ES-I3 (cell line): ENCODE measurements around the gene METTL26.

ENCODE experiments used
- H3K36me3 ChIP-seq: 2 replicates; pipeline ENCODE4 v1.6.1; 2013; ENCODE audit warnings: mild to moderate bottlenecking, low read length, control low read depth, moderate library complexity; ENCODE audit not compliant: insufficient read depth
- H3K4me1 ChIP-seq: 2 replicates; pipeline ENCODE4 v1.6.1; 2013; ENCODE audit warnings: mild to moderate bottlenecking, control low read depth, low read length; ENCODE audit not compliant: insufficient read depth
- H3K9ac ChIP-seq: 2 replicates; pipeline ENCODE4 v1.6.1; 2013; ENCODE audit warnings: low read depth, mild to moderate bottlenecking, low read length, moderate library complexity
- H3K9me3 ChIP-seq: 2 replicates; pipeline ENCODE4 v1.6.1; 2013; ENCODE audit warnings: mild to moderate bottlenecking, low read length, moderate library complexity; ENCODE audit not compliant: control insufficient read depth, insufficient read depth

METTL26 gene

GRCh38 chr16:654034-654433 is 17.9 kb upstream of the METTL26 start:
- no peak overlapping the region for H3K9ac ChIP-seq
- H3K36me3 ChIP-seq, result no peaks in the 10 kb centered on the region
- H3K9me3 ChIP-seq, result no peaks in the 10 kb centered on the region
- H3K4me1 ChIP-seq, result no peaks in the 10 kb centered on the region

DNA sequence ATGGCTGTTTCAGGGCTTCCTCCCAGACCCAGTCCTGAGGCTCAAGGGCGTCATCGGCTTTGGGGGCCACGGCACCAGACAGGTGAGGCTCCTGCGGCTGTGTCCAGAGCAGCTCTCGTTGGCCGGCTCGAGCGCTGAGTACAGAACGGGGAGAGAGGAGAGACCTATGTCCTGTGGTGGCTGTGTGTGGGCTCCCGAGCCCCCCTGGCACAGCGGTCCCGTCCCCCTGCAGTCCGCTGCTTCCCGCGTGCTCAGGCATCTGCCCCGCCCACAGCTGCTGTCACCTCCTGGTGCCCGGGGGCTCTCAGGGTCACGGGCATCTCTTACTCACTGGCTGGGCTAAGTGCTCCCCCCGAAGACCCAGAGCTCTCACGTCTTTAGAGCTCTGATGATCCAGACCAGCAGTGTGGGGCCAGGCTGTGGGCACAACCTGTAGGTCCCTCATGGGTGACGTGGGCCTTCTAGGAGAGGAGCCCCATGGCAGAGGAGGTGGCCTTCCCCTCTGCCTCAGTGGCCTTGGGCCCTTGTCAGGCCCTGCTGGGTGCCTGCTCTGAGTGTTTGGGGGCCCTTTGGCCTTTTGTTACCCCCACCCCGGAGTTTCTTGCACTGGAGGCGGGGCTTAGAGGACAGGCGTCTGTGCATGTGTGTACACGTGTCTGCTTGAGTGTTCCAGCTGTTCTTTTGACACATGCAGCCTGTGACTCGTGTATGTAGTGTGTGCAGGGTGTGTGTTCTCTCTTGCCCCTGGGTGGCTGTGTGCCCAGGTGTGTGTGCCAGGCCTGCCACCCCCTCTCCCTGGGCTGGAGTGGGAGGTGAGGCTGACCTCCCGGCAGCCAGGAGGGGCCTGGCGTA is 16.6 kb upstream of the METTL26 start:
- Histone ChIP-seq H3K4me1 (no peaks in the 10 kb centered on the region), H3K36me3 (no peaks in the 10 kb centered on the region), H3K9ac (no peak overlapping the region), H3K9me3 (no peaks in the 10 kb centered on the region)

DNA sequence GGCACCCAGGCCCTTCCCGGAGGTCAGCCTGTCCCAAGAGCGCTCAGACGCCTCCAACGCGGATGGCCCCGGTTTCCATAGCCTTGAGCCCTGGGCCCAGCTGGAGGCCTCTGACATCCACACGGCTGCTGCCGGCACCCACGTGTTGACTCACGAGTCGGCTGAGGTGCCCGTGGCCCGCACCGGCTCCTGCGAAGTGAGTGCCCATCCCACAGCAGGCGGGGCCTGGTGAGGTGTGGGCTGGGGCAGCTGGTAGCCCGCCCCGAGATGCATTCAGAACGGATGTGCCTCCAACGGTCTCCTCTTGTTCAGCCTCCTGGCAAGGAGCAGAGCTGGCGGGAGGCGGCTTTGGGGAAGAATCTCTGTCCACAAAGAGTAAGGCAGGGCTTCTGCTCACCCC is 15.7 kb upstream of the METTL26 start:
- no peak overlapping the region for H3K9ac ChIP-seq
- no peaks in the 10 kb centered on the region for H3K36me3 ChIP-seq
- no peaks in the 10 kb centered on the region for H3K9me3 ChIP-seq
- no peaks in the 10 kb centered on the region for H3K4me1 ChIP-seq

- Histone ChIP-seq H3K4me1 (no peaks in the 10 kb centered on the region), H3K9me3 (no peaks in the 10 kb centered on the region), H3K36me3 (no peaks in the 10 kb centered on the region), H3K9ac (no peak overlapping the region)
Measured at GRCh38 chr16:649631-650030, 13.5 kb upstream of the METTL26 start.

GRCh38 chr16:648781-649589 is 12.9 kb upstream of the METTL26 start, which contains the start of gene WDR90:
Gene WDR90, plus strand, starts transcription at chr16:649365. Its CDS starts 52 bp downstream, at chr16:649417.
- Histone ChIP-seq H3K9ac (no peak within 1 kb of the TSS), H3K36me3 (no peaks in the 10 kb centered on the region), H3K4me1 (no peaks in the 10 kb centered on the region), H3K9me3 (no peaks in the 10 kb centered on the region)

GRCh38 chr16:648071-648780 is 12.1 kb upstream of the METTL26 start:
- H3K9ac ChIP-seq, result no peak overlapping the region
- H3K4me1 ChIP-seq, result no peaks in the 10 kb centered on the region
- no peaks in the 10 kb centered on the region for H3K9me3 ChIP-seq
- H3K36me3 ChIP-seq, result no peaks in the 10 kb centered on the region

- H3K4me1 ChIP-seq, result no peaks in the 10 kb centered on the region
- no peaks in the 10 kb centered on the region for H3K9me3 ChIP-seq
- no peaks in the 10 kb centered on the region for H3K36me3 ChIP-seq
- H3K9ac ChIP-seq, result no peak overlapping the region
Measured at GRCh38 chr16:647173-647902, 11.2 kb upstream of the METTL26 start.

DNA sequence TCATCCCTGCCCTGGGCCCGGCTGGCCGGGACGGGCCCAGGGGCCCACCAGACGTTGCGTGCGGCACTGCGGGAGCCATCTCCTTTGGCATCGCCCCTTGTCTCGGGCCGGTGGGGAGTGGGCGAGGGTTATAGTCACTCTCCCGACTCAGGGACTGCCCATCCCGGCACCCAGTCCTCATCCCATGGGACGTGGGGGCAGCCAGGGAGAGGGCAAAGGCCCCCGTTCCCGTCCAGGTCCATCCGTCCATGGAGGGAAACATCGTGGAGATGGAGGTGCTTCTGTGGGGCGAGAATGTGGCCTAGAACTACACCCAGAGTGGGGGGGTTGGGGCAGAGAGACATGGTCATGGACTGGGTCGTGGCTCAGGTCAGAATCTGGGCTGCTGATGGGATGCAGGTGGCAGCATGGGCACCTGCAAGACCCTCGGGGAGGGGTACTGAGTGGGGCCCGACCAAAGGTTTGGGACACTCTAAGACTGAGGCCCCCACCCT is 10.6 kb upstream of the METTL26 start:
- H3K36me3 ChIP-seq, result no peaks in the 10 kb centered on the region

GRCh38 chr16:645852-646678 is 10.0 kb upstream of the METTL26 start:
- H3K9me3 ChIP-seq, result no peaks in the 10 kb centered on the region
- no peaks in the 10 kb centered on the region for H3K4me1 ChIP-seq
- no peak overlapping the region for H3K9ac ChIP-seq
- no peaks in the 10 kb centered on the region for H3K36me3 ChIP-seq

More for the DNA sequence above, 10.6 kb upstream of the METTL26 start:
- H3K9me3 ChIP-seq, result no peaks in the 10 kb centered on the region
- no peaks in the 10 kb centered on the region for H3K4me1 ChIP-seq
- no peak overlapping the region for H3K9ac ChIP-seq

DNA sequence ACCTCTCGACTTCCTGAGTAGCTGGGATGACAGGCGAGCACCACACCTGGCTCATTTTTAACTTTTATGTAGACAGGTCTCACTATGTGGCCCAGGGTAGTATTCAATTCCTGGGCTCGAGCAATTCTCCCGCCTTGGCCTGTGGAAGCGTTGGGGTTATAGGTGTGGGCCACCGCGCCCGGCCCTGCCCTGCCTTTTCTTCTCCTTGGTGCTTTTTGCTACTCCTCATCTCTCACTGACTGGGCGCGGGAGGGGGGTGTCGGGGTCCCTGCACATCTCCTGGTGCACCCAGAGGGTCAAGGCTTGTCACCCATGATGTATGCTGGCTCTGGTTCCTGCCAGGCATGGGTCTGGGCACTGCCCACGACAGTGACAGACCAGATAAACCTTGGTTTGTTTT is 8.5 kb upstream of the METTL26 start:
- no peak overlapping the region for H3K9ac ChIP-seq
- H3K36me3 ChIP-seq, result no peaks in the 10 kb centered on the region
- H3K9me3 ChIP-seq, result no peaks in the 10 kb centered on the region
- H3K4me1 ChIP-seq, result no peaks in the 10 kb centered on the region

DNA sequence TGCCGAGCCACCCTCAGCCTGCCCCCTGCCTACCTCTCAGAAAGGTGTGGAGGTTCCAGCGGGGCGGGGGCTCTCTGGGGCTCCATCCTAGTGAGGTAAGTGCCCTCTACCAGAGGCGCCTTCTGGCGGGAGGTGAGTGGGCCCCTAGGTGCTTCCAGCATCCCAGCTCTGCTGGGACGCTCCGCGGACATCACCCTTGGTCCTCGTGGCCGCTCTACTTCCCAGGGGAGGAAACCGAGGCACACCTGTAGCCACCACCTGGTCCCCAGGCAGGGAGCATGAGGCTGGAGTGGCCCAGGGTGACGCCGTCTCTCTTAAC is 6.9 kb upstream of the METTL26 start:
- no peaks in the 10 kb centered on the region for H3K9me3 ChIP-seq
- H3K9ac ChIP-seq, result peak overlapping the region; percentile 70; the same call in 1 of the 2 replicates
- H3K36me3 ChIP-seq, result no peaks in the 10 kb centered on the region
- H3K4me1 ChIP-seq, result peaks cover 9% of the 10 kb centered on the region; the same call in 1 of the 2 replicates

- Histone ChIP-seq H3K36me3 (no peaks in the 10 kb centered on the region), H3K9me3 (no peaks in the 10 kb centered on the region), H3K9ac (peak overlapping the region; percentile 70), H3K4me1 (peaks cover 11% of the 10 kb centered on the region; the same call in 1 of the 2 replicates)
Measured at GRCh38 chr16:642189-643049, 6.3 kb upstream of the METTL26 start.
